ENCODE data around the gene INKA2.

DNA sequence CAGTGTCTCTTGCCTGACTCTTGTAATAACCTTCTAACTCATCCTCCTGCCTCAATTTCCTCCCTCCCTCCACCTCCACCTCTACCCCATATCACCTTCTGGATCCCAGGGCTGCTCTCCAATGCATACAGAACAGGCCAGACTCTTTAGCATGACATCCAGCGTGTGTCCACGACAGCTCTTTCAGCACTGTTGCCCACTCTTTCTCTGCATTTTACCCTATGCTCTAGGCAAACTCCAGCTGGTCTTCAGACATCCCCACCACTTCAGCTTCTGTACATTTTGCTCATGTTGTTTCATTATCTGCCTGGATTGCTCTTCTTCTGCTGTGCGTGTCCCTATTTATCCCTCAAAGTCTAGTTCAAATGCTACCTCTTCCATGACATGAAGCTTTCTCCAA is 4.8 kb downstream of the INKA2 start:
- TF ChIP-seq CTCF (IDR thresholded peaks at IDR 0.05; ENCODE audit: low read length) (no peak), EZH2 (optimal IDR thresholded peaks at IDR 0.05; ENCODE audit: low read depth, low read length) (no peak)

All from MM.1S (cell line).